ENCODE results near the gene PTPRC.

Gene PTPRC

DNA sequence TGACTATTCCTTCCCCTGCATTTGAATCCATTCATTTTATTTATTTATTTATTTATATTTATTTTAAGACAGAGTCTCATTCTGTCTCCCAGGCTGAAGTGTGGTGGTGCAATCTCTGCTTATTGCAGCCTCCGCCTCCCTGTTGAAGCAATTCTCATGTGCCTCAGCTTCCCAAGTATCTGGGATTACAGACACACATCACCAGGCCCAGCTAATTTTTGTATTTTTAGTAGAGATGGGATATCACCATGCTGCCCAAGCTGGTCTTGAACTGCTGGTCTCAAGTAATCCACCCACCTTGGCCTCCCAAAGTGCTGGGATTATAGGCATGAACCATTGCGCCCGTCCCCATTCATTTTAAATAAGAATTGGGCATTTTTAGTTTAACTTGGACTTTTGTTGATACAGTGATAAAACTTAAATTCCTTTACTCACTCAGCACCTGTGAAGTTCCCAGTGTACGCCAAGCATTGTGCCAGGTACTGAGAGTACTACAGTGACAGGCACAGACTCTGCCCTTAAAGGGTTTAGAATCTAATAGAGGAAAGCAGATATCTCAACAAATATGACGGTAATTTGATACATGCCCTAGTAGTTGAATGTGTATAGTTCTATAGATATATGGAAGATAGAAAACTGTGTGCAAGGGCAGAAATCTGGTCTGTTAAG, 90.5 kb downstream of the PTPRC start:
- Histone ChIP-seq H3K36me3 (ENCODE audit: control insufficient read depth, insufficient read depth, low read length) (no peaks in the 10 kb centered on the region), H3K9ac (ENCODE audit: low read length) (no peak overlapping the region), H3K27ac (ENCODE audit: low read depth, low read length) (no peak overlapping the region), H3K4me3 (ENCODE audit: low read length) (no peak overlapping the region), H3K4me1 (ENCODE audit: control insufficient read depth, insufficient read depth, low read length) (no peaks in the 10 kb centered on the region), H3K27me3 (ENCODE audit: control insufficient read depth, insufficient read depth, low read length) (no peaks in the 10 kb centered on the region)

DNA sequence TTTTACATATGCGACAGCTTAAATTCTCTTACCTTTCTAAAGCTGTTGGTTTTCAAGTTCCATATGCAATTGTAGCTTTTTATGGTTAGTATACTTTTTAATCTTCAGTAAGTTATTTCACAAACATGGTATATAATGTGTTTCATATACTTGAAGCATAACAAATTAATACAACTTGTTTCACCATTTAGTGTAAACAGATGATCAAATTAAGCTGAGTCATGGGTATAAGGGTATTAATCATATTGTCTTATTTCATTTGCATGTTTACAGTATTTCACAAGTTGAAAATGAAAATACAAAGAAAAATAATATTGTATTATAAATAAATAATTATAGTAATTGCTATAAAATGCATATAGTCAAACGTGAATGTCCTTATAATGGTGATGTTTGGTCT, 92.1 kb downstream of the PTPRC start:
- H3K9ac ChIP-seq (ENCODE audit: low read length) = no peak overlapping the region
- H3K27ac ChIP-seq (ENCODE audit: low read depth, low read length) = no peak overlapping the region
- H3K4me1 ChIP-seq (ENCODE audit: control insufficient read depth, insufficient read depth, low read length) = no peaks in the 10 kb centered on the region
- no peaks in the 10 kb centered on the region for H3K36me3 ChIP-seq (ENCODE audit: control insufficient read depth, insufficient read depth, low read length)
- no peak overlapping the region for H3K4me3 ChIP-seq (ENCODE audit: low read length)
- H3K27me3 ChIP-seq (ENCODE audit: control insufficient read depth, insufficient read depth, low read length) = no peaks in the 10 kb centered on the region

- H3K4me1 ChIP-seq (ENCODE audit: control insufficient read depth, insufficient read depth, low read length) = no peaks in the 10 kb centered on the region
- no peak overlapping the region for H3K4me3 ChIP-seq (ENCODE audit: low read length)
- H3K9ac ChIP-seq (ENCODE audit: low read length) = no peak overlapping the region
- no peak overlapping the region for H3K27ac ChIP-seq (ENCODE audit: low read depth, low read length)
- H3K27me3 ChIP-seq (ENCODE audit: control insufficient read depth, insufficient read depth, low read length) = no peaks in the 10 kb centered on the region
- no peaks in the 10 kb centered on the region for H3K36me3 ChIP-seq (ENCODE audit: control insufficient read depth, insufficient read depth, low read length)
Observed at GRCh38 chr1:198734323-198735008, 95.6 kb downstream of the PTPRC start.

GRCh38 chr1:198741744-198742143, 102.9 kb downstream of the PTPRC start:
- no peak overlapping the region for H3K9ac ChIP-seq (ENCODE audit: low read length)
- H3K4me3 ChIP-seq (ENCODE audit: low read length) = no peak overlapping the region
- no peaks in the 10 kb centered on the region for H3K36me3 ChIP-seq (ENCODE audit: control insufficient read depth, insufficient read depth, low read length)
- no peak overlapping the region for H3K27ac ChIP-seq (ENCODE audit: low read depth, low read length)
- no peaks in the 10 kb centered on the region for H3K4me1 ChIP-seq (ENCODE audit: control insufficient read depth, insufficient read depth, low read length)
- no peaks in the 10 kb centered on the region for H3K27me3 ChIP-seq (ENCODE audit: control insufficient read depth, insufficient read depth, low read length)

DNA sequence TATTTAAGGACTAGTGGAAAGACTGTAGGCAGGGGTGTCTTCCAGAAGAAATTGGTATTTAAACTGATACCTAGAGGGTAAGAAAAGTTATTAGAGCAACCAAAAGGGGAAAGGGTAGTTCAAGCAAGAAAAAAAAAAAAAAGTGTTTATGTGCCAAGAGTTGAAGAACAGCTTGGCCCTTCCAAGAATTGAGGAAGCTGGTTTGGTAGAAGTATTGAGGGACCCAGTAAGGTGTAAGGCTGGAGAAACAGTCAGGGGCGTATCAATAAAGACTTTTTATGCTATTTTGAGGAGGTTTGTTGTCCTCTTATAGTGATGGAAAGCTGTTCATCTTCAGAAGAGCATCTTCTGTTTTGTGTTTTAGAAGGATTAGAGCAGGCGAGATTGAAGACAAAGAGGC, 108.3 kb downstream of the PTPRC start:
- Histone ChIP-seq H3K36me3 (ENCODE audit: control insufficient read depth, insufficient read depth, low read length) (no peaks in the 10 kb centered on the region), H3K4me1 (ENCODE audit: control insufficient read depth, insufficient read depth, low read length) (no peaks in the 10 kb centered on the region), H3K9ac (ENCODE audit: low read length) (no peak overlapping the region), H3K27me3 (ENCODE audit: control insufficient read depth, insufficient read depth, low read length) (no peaks in the 10 kb centered on the region), H3K27ac (ENCODE audit: low read depth, low read length) (no peak overlapping the region), H3K4me3 (ENCODE audit: low read length) (no peak overlapping the region)

DNA sequence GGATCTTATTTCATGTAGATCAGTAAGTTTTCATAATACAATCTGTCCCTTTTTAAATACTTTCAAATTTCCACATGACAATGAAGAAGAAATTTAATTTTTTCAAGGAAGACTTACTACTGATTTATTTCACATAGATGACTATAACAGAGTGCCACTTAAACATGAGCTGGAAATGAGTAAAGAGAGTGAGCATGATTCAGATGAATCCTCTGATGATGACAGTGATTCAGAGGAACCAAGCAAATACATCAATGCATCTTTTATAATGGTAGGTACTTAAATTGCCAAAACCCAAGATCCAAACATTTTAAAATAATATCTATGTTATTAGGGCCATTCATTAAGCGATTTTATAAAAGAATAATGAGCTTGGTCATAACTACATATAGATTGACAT, 110.4 kb downstream of the PTPRC start:
- no peaks in the 10 kb centered on the region for H3K27me3 ChIP-seq (ENCODE audit: control insufficient read depth, insufficient read depth, low read length)
- H3K36me3 ChIP-seq (ENCODE audit: control insufficient read depth, insufficient read depth, low read length) = no peaks in the 10 kb centered on the region
- H3K4me1 ChIP-seq (ENCODE audit: control insufficient read depth, insufficient read depth, low read length) = no peaks in the 10 kb centered on the region
- no peak overlapping the region for H3K27ac ChIP-seq (ENCODE audit: low read depth, low read length)
- no peak overlapping the region for H3K4me3 ChIP-seq (ENCODE audit: low read length)
- H3K9ac ChIP-seq (ENCODE audit: low read length) = no peak overlapping the region

DNA sequence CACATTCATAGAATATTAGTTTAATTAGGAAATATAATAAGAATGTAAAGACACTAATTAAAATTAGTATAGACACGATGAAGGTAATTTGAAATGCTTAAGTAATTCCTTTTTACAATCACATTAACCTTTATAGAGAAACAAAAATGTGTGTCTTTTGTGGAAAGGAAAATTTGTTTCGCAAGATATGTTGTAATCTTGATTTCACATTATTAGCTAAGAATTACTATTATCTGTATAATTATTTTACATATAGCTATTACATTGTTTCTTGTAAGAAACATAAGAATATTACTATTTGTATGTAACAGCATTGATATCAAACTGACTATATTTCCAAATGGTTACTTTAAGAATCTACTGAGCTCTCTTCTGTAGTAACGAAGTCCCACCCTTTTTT, 111.2 kb downstream of the PTPRC start:
- H3K36me3 ChIP-seq (ENCODE audit: control insufficient read depth, insufficient read depth, low read length) = no peaks in the 10 kb centered on the region
- H3K4me1 ChIP-seq (ENCODE audit: control insufficient read depth, insufficient read depth, low read length) = no peaks in the 10 kb centered on the region
- no peaks in the 10 kb centered on the region for H3K27me3 ChIP-seq (ENCODE audit: control insufficient read depth, insufficient read depth, low read length)
- H3K4me3 ChIP-seq (ENCODE audit: low read length) = no peak overlapping the region
- H3K9ac ChIP-seq (ENCODE audit: low read length) = no peak overlapping the region
- no peak overlapping the region for H3K27ac ChIP-seq (ENCODE audit: low read depth, low read length)

DNA sequence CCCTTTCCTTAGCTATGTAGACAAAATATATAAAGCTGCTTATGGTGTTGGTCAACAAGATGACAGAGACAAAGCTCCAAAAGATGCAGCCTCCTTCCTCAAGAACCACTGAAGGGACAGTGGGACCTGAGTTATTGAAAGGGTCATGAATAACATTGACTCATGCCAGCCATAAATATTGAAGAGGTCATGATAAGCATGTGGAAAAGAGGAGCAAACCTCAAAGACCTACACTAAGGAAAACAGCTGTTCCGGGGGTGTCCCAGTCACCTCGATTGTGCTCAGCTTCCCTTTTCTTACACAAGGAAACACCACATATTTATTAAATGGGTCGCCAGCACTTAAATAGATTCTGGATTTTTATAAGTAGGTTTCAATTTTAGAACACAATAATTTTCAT, 112.9 kb downstream of the PTPRC start:
- Histone ChIP-seq H3K9ac (ENCODE audit: low read length) (no peak overlapping the region), H3K4me1 (ENCODE audit: control insufficient read depth, insufficient read depth, low read length) (no peaks in the 10 kb centered on the region), H3K4me3 (ENCODE audit: low read length) (no peak overlapping the region), H3K27ac (ENCODE audit: low read depth, low read length) (no peak overlapping the region), H3K36me3 (ENCODE audit: control insufficient read depth, insufficient read depth, low read length) (no peaks in the 10 kb centered on the region), H3K27me3 (ENCODE audit: control insufficient read depth, insufficient read depth, low read length) (no peaks in the 10 kb centered on the region)

DNA sequence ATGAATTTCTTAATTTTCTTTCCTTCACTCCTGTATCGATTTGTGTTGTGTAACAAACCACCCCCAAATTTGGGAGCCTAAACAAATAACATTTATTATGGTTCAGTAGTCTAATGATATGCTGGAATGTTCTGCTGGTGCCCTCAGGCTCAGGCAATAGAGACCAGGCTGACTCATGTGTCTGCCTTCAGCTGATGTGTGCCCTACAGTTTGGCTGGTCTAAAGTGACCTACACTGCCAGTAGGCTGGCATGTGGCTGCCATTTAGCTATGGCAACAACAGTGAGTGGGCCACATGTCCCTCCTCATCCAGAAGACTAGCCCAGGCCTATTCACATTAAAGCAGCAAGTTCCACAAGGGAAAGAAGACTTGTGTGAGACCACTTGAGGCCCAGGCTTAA, 115.8 kb downstream of the PTPRC start:
- no peaks in the 10 kb centered on the region for H3K4me1 ChIP-seq (ENCODE audit: control insufficient read depth, insufficient read depth, low read length)
- H3K27ac ChIP-seq (ENCODE audit: low read depth, low read length) = no peak overlapping the region
- H3K9ac ChIP-seq (ENCODE audit: low read length) = no peak overlapping the region
- H3K27me3 ChIP-seq (ENCODE audit: control insufficient read depth, insufficient read depth, low read length) = no peaks in the 10 kb centered on the region
- no peak overlapping the region for H3K4me3 ChIP-seq (ENCODE audit: low read length)
- no peaks in the 10 kb centered on the region for H3K36me3 ChIP-seq (ENCODE audit: control insufficient read depth, insufficient read depth, low read length)

DNA sequence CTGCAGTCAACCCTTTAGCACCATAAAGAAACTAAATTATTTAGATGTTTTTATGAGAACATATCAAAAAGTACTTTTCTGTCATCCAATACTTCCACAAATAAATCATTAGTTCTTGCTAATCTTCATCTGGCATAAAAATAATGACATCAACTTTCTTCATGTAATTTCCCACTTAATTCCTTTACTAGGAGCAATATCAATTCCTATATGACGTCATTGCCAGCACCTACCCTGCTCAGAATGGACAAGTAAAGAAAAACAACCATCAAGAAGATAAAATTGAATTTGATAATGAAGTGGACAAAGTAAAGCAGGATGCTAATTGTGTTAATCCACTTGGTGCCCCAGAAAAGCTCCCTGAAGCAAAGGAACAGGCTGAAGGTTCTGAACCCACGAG, 116.9 kb downstream of the PTPRC start:
- no peaks in the 10 kb centered on the region for H3K36me3 ChIP-seq (ENCODE audit: control insufficient read depth, insufficient read depth, low read length)
- no peak overlapping the region for H3K27ac ChIP-seq (ENCODE audit: low read depth, low read length)
- no peak overlapping the region for H3K9ac ChIP-seq (ENCODE audit: low read length)
- H3K27me3 ChIP-seq (ENCODE audit: control insufficient read depth, insufficient read depth, low read length) = no peaks in the 10 kb centered on the region
- no peak overlapping the region for H3K4me3 ChIP-seq (ENCODE audit: low read length)
- no peaks in the 10 kb centered on the region for H3K4me1 ChIP-seq (ENCODE audit: control insufficient read depth, insufficient read depth, low read length)

GRCh38 chr1:198756470-198756869, 117.6 kb downstream of the PTPRC start:
- Histone ChIP-seq H3K4me3 (ENCODE audit: low read length) (no peak overlapping the region), H3K4me1 (ENCODE audit: control insufficient read depth, insufficient read depth, low read length) (no peaks in the 10 kb centered on the region), H3K27me3 (ENCODE audit: control insufficient read depth, insufficient read depth, low read length) (no peaks in the 10 kb centered on the region), H3K36me3 (ENCODE audit: control insufficient read depth, insufficient read depth, low read length) (no peaks in the 10 kb centered on the region), H3K9ac (ENCODE audit: low read length) (no peak overlapping the region), H3K27ac (ENCODE audit: low read depth, low read length) (no peak overlapping the region)

- Histone ChIP-seq H3K4me1 (ENCODE audit: control insufficient read depth, insufficient read depth, low read length) (no peaks in the 10 kb centered on the region), H3K27ac (ENCODE audit: low read depth, low read length) (no peak overlapping the region), H3K27me3 (ENCODE audit: control insufficient read depth, insufficient read depth, low read length) (no peaks in the 10 kb centered on the region), H3K36me3 (ENCODE audit: control insufficient read depth, insufficient read depth, low read length) (no peaks in the 10 kb centered on the region), H3K4me3 (ENCODE audit: low read length) (no peak overlapping the region), H3K9ac (ENCODE audit: low read length) (no peak overlapping the region)
Observed at GRCh38 chr1:198761859-198762616, 123.2 kb downstream of the PTPRC start.

All from rectal smooth muscle tissue (tissue), 1 donor.